Activated T-cell treated with anti-CD3 and anti-CD28 coated beads, Interleukin-2, amount 50 U/mL, for 1 hour (primary cell): ENCODE results near the gene KCNIP3.

Experiments used
- DNase-seq: peaks from one replicate; pipeline ENCODE4 v3.0.0-alpha.2; 2020

KCNIP3 gene

DNA sequence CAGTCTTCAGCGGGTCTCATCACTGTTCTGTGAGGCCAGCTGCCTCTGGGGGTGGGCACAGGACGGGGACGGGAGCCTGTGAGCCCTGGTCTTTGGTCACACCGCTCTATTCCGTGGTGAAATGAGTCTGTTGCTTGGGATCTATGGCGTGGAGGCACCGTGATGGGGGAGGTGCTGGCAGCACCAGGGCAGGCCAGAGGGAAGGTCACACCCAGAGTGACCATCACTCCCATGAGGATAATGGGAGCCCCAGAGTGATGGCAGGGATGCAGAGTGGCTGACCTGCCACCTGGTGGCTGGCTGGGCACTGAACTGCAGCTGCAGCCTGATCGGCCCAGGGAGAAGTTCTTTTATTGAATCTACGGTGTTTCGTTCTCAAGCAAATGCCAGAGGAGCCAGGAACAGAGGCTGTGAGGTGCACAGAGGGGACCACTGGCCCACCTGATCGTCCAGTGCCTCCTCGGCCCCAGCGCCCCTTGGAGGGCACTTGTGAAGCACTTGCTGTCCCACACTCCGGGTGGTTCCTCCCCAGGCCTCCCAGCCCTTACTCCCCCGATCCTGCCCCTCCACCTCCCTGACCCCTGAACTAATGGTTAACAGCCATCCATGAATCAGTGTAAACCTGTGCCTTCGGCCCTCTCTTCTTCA is 17.9 kb downstream of the KCNIP3 start:
- no peak for DNase-seq

DNA sequence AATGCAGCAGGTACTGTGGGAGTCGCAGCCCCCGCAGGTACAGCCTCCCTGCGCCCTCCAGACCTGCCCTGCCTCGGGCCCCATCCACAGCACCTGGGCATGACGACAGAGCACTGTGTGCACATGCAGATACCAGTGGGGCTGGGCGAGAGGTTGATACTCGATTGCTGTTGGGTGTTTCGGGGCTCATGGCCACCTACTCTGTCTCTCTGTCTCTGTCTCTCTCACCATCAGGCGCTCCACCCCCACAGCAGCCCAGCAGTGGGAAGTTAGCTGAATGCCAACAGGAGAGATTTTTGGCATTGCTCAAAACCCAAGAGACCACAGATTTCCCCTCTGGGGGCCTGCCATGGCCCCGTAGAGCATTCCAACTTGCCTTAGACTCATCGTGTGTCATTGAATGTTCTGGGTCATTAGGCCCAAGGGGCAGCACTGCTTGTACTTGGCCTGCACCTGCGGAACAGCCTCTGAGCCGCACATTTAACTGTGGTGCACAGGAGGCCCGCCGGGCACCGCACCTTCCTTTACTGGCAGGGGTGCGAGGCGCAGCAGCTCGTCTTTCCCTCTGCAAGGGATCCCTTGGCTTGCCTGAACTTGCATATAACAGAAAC is 18.8 kb downstream of the KCNIP3 start:
- DNase-seq, result no peak

DNA sequence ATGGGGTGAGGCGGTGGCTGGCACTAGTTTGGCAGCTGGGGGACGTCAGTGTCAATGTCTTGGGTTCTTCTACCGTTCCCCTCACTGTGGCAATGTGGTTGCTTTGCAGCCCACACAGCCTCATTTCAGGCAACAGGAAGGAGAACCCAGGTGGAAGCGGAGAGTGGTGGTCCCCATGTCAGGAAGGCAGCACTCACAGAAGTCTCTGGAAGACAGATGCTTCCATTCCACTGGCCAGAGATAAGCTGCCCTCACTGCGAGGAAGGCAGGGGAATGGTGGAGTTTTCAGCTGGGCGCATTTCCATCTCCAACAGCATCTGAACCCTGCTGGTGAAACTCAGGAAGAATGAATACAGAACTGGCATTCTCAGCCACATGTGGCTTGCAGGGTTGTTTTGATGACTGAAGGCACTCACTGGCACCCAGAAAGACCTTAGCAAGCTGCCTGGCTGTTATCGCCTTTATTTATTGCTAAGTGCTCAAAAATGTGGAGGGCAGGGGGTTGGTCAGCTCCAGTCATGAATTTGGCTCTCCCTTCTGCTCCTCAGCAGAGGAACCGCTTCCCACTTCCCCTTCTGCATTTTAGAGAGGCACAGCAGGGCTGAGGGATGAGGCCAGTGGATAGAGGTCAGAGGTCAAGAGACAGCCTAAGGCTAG is 19.4 kb downstream of the KCNIP3 start:
- no peak for DNase-seq

DNA sequence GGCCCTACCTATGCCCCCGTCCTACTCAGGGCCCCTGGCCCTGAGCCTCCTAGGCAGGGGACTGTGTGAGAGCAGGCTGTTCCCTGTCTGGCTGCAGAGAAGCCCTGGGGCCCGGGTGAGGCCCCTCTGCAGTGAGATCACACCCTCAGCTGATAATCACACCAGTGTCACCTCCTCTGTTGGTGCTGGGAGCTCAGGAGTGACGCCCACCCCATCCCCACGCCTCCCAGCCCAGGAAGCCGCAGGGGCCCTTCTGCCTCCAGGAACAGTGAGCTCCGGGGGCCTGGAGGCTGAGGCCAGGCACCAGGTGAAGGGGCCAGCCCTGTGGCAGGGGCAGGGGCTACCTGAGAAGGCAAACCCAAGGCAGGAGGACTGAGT is 20.0 kb downstream of the KCNIP3 start:
- DNase-seq, result no peak

DNA sequence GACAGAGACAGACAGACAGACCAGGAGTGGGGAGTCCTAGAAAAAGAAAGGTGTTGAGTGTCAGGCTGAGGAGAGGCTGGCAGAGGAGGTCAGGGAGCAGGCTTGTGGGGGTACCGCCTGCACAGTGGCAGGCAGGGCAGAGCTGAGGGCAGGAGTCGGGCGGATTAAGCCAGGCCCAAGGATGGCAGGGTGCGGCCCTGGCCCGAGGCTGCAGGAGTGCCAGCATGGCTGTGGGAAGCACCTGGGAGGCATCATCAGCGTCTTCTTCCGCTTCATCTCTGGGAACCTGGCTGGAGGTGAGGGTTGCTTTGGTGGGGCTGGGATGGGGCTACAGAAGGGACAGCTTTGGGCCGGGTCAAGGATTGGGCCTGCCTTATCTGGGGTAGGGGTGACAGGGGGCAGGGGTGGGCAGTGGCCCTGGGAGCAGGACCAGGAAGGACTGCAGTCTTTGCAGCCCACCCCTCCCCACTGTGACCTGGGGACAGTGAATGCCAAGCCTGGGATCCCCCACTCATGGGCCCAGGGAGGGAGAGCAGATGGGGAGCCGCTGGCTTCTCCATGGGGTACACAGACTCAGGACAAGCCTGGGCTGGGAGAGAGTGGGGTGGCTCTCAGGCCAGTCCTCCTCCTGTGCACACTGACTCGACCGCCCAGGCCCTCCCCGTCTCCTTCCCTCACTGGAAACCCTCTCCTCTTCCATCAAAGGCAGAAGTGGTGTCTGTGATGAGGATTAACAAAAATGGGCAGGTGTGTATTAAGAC is 20.7 kb downstream of the KCNIP3 start:
- no peak for DNase-seq

DNA sequence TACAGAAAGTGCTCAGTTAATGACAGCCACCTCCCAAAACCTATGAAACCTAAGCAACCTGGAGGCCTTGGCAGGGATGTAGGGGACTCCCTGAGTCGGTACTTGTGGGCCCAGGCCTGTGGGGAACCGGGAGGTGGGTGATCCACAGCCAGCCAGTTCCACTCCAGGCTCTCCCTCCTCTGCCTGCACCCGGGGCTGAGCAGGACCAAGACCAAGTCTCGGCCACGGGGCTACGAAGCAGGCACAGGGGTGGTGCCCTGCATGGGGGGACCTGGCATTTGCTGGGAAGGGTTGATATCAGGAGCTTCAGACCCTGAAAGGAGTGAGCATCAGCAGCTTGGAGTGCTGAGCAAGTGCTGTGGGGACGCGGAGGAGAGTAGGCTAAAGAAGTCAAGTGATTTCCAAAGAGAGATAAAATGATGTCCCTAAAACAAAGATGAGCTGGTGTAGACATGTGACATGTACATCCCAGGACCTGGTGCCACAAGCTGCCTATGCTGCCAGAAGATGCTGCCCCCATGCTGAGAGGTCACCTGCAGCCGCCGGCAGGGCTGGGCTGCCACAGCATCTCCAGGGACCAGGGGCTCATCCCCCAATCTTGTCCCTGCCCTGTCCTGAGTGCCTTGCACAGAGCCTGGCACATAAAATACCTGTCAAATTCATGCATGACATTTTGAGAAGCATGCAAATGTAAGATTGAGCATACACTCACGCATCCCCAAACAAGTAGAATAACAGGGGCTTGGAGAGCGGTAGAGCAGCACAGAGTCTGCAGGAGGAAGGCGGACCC is 21.5 kb downstream of the KCNIP3 start:
- DNase-seq, result no peak

DNA sequence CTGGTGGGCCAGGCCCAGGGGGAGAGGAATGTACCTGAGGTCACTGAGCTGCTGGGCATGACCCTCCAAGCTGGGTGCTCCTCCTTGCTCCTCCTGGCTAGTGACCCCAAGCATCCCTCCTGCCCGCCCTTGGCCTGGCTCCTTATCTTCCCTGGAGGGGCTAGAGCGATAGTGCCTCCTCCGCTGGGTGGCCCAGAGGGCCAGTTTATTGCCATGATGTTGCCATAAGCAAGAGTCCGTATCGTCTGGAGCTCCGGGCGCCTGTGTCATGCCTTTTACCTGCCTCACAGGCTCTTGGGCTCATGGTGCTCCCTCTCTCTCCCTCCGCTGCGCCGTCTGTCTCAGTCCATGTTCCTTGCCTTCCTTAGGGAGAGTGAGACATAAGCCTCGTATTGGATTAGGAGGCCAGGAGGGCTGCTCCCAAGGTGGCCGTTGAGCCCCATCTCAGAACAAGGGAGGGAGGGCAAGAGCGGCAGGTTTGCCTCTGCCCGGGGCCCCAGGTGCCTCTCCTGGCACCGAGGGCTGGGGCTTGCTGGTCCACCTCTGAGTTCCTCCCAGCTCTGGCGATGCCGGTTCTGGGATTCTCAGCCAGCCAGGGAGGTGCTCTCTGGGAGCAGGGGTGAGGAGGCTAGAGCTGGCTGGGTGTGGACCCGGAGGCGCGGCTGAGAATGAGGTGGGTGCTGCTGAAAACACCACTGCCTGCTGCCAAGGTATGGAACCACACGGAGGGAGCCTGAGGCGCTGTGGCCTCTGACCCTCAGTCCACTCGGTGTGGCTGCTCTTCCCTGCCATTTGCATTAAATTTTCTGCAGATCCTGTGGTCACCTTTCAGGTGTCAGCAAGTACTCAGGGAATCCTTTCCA is 22.6 kb downstream of the KCNIP3 start:
- no peak for DNase-seq

DNA sequence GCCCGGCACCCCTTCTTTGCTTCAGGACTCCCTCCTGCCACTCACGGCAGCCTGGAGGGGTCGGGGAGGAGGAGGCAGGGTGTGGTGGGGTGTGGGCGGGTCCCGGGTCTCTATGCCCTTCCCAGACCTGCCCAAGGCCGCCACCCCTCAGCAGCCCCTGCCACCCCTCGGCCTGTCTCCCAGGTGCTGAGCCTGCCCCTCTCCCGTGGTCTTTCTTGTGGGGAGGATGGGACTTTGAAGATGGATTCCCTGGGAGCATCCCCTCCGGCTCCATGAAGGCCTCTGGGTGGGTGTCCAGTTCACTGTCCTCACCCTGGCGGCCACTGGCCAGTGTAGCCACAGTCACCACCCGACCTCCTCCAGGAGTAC is 23.2 kb downstream of the KCNIP3 start:
- DNase-seq, result no peak

DNA sequence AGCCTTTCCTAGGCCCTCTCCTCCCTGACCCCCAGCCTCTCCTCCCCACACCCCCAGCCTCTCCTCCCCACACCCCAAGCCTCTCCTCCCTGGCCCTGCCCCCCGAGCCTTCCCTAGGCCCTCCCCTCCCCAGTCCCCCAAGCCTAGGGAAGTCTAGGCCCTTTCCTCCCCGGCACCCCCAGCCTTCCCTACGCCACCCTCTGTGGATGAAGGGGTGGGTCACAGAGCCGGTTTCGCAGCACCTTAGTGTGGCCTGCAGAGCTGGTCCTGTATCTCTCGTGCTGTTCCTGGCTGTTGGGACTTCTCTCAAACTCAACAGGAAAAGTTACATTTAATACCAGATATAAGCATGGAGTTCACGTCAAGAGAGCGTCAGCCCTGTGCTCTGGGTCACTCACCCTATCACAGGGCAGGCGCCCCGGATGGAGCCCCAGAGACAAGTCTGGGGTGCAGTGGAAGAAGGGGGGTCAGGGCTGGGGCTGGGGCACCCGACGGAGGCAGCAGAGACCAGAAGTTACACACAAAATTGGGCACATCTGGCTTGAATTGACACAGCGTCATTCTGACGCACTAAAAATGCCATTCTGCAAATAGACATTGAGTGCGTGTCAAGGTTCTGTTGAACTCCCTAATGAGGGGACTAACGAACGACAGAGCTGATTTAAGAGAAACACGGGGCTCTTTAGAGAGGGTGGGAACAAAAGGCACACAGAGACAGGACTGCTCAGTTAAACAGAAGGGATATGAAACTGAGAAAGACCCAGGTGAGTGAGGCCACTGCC is 24.0 kb downstream of the KCNIP3 start:
- no peak for DNase-seq

DNA sequence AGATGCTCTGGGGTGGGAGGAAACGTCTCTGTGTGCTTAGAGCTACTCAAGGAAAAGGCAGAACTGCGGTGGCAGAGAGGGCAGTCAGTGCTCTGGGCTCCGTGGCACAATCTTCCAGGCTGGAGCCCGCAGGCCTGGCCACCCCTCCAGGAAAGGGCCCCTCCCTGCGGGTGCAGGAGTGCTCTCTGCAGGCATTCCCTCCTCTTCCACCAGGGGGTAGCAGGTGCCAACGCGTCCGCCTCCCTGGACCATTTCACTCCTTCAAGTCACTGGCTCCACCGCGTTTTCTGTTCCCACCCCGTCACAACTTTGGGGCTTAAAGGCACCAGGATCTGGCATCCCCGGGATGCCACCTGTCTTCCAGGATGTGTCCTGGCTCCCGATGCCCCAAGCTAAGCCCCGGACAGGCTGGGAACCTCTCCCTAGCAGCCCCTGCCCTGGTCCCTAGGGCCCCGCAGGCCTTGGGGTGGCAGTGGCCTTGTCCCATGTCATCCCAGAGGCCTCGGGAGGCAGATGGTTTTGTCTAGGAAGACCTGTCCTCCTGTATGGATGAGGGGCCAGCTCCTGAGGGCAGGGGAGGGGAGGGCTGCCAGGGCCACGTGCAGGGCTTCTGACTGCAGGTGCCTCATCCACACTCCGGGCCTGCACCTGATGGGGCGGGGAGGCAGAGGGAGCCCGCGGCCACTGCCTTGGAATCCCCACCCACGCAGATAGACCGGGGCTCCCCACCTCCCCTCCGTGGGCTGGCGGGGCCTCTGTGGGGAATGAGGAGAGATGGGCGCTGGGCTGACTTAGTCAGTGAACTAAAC is 26.4 kb downstream of the KCNIP3 start:
- no peak for DNase-seq

DNA sequence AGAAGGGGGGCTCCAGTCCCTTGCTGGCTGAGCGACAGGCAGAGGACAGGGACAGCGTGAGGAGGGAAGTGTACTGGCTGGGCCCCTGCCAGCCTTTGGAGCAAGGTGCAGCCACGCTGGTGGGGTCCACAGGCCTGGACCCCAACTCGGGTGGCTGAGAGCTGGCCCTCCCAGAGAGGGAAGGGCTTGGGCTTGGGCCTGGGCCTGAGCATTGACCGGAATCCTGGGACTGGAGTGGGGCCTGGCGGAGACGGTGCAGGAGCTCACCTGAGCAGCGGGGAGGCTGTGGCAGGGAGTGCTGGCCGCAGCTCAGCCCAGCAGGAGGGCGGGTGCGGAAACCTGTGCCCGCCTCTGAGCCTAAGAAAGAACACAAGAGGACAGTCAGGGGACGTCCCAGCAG is 27.9 kb downstream of the KCNIP3 start:
- no peak for DNase-seq

DNA sequence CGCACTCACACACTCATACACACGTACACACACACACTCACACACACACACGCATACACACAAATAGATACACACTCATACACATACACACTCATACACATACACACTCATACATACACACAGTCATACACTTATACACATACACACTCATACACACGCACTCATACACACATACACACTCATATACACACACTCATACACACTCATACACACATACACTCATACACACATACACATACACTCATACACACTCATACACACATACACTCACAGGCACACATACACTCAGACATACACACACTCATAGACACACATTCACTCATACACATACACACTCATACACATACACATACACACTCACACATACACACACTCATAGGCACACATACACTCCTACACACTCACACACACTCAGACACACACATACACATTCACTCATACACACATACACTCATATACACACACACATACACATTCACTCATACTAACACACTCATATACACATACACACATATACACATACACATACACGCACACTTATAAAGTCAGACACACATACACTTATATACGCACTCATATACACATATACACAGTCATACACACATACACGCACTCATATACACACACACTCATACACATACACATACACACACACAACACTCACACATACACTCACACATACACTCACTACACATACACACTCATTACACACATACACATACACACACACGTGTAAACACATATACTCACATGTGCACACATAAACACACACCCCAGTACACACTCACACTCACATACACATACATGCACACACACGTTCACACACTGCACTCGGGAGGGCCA is 28.7 kb downstream of the KCNIP3 start:
- DNase-seq, result no peak

DNA sequence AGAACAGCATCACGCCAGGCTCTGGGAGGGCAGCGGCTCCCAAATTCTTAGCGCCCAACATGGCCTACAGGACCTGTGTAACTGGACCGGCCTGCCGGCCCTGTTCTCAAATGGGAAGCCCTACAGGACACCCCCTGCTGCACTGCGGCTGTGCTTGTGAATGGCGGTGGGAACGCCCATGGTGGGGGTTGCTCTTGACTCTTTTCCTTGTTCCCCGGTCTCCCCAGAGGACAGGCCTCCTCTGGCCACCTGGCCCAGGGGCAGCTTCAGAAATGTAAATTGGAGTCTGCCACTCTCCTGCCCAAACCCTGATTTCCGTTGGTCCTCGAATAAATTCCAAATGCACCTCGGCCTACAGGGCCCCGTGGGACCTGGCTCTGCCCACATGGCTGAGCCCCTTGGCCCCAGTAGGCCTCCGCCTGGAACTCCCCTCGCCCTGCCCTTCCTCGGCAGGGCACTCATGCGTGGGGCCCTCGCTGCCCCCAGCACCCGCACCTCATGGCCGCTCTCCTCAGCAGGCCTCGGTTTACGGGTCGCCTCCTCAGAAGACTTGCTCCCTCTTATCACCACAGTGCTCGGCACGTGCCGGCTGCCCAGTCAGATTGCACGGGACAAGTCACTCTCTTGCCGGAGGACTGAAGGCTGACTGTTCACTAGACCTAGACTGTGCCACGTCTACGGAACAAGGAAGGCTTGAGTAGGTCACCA is 29.4 kb downstream of the KCNIP3 start:
- no peak for DNase-seq

DNA sequence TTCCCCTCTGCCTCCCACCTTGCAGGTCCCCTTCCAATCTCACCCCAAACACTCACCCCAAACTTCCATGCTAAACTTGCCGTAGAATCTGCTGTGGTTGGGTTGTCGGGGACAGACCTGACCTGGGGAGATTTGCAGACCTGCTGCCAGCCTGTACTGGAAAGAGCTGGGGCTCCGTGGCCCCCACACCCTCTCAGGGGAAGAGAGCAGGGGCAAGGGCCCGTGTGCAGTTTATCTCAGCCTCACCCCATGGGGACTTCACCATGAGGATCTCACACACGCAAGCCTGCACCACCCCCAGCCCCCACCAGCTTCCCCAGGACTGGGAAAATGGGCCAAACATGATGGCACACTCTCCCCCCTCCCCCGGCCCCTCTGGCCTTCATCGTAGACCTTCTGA is 30.7 kb downstream of the KCNIP3 start:
- DNase-seq, result no peak

DNA sequence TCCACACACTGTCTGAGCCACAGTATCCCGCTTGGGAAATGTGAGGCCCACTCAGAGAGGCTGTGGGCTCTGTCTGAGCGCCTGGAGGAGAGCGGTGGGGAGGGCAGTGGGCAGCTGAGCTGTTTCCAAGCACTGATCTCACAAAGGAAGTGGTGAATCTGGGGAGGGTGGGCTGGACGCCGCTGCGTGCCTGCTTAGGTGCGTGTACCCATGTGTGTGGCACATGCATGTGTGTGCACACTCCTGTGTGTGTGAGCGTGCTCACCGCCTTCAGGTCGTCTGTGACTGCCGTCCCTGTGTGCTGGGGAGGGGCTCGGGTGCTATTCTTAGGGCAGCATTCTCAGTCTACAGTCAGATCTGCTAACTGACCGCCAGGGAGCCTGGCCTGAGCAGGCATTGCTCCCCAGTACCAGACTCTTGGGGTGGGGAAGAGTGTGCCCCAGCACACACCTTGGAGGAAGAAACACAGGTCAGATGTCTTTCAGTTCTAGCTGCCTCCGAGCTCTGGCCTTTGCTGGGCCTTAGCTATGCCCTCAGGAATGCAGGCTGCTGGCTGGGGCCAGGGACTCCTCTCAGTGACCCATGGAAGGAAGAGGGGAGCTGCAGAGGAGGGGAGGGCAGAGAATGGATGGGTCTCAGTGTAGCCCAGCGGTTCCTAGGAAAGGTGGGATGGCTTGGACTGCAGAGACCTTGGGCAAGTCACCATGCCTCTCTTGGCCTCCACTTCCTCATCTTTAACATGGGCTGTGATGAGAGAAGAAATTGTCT is 31.4 kb downstream of the KCNIP3 start:
- DNase-seq, result no peak

DNA sequence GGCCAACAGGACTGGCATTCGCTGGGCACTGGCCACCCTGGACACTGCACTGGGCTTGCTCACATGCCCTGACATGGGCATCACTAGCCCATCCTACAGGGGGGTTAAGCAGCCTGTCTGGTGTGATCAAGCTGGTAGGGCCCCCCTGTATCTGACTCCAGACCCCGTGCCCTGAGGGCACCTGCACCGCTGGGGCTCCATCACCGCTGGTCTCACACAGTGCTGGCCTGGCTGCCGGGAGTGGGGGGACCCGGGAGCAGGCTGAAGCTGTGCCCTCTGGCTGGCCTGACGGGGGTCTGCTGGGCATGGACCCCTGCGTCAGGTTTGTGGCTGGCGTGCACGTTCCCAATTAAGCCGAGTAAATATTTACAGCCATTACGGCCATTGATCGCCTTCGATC is 32.3 kb downstream of the KCNIP3 start:
- DNase-seq, result no peak

DNA sequence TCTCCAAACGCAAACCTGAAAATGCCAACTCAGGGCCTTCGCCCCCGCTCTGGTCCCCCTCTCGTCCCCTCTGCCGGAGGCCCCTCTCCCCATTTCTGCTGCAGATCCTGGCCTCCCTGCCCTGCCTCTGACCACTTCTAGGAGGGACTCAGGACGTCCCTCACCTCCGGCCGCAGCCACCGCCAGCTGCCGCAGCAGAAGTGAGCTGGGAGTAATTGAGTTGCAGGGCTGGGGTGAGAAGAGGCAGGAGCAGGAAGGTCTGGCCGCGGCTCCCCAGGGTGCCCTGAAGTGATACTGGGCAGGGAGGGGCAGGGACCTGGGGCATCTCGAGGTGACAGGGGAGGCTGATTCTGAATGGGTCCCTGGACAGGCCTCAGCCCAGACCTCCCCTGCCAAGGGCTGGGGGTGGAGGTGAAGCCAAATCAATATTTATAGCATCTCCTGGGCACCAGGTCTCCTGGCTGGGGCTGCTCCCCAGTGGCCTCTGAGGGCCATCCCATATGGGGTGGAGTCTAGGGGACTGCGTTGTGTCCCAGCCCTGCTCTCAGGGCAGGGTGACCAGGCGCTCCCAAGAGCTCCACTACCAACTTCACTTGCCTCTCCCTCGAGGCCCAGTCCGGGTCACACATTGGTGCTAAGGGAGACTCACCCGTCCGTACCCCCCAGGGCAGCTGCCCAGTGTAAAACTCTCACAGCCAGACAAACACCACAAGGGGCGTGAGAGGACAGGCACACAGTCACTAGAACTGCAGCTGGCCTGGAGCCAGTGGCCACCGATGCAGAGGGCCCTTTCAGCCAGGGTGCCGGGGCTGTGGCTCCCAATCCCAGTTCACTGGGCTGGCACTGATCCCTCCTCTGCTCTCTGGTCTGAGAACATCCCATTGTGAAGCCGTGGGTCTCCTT is 33.0 kb downstream of the KCNIP3 start:
- no peak for DNase-seq
